G401.6 (cell line): ENCODE data around the gene SBNO2.

ENCODE experiments used
- FAIRE-seq: peaks from 2 replicates; lab custom pipeline; 2012; peaks lifted over from hg19 to GRCh38; lab: Jason Lieb, UNC

Gene SBNO2

GRCh38 chr19:1068009-1069001 is 105.8 kb downstream of the SBNO2 start:
- FAIRE-seq: no peak

GRCh38 chr19:1067341-1067957 is 106.6 kb downstream of the SBNO2 start:
- FAIRE-seq: no peak

- no peak for FAIRE-seq
These were observed 107.2 kb downstream of the SBNO2 start, which contains the start of gene ARHGAP45 for GRCh38 chr19:1066748-1067340. TSS of gene ARHGAP45 (plus strand) at chr19:1067167. CDS start at chr19:1067406, 239 bp downstream.

GRCh38 chr19:1066251-1066747 is 107.8 kb downstream of the SBNO2 start:
- no peak for FAIRE-seq

- no peak for FAIRE-seq
These were observed 108.4 kb downstream of the SBNO2 start for GRCh38 chr19:1065606-1066109.

GRCh38 chr19:1064661-1065605 is 109.1 kb downstream of the SBNO2 start:
- FAIRE-seq: no peak

GRCh38 chr19:1063909-1064660 is 110.0 kb downstream of the SBNO2 start:
- FAIRE-seq: no peak

- FAIRE-seq: no peak
These were observed 110.8 kb downstream of the SBNO2 start for GRCh38 chr19:1063030-1063908.

GRCh38 chr19:1062387-1063029 is 111.6 kb downstream of the SBNO2 start:
- no peak for FAIRE-seq

GRCh38 chr19:1061987-1062386 is 112.1 kb downstream of the SBNO2 start:
- no peak for FAIRE-seq

- no peak for FAIRE-seq
These were observed 113.4 kb downstream of the SBNO2 start for GRCh38 chr19:1060689-1061088.

- FAIRE-seq: no peak
These were observed 116.0 kb downstream of the SBNO2 start for GRCh38 chr19:1058112-1058511.
